Stimulated activated CD8-positive, alpha-beta memory T cell treated with anti-CD3 and anti-CD28 coated beads, Interleukin-2, amount 100 ng/mL, for 1 hour (primary cell): ENCODE data around the gene MAJIN.
"Not testable (repeated sequence)": the region's sequence is repeated elsewhere in the genome, so short reads cannot be mapped to it uniquely, and the experiment has no call there.

Experiments used
- DNase-seq, 2 donors: peaks; one replicate each; pipeline ENCODE4 v3.0.0-alpha.2; 2020; ENCODE audit warnings: low read depth in 2 of 2

Gene MAJIN

GRCh38 chr11:64990222-64990923 lies 18.5 kb upstream of the MAJIN start:
- DNase-seq = no peak

GRCh38 chr11:64989416-64989815 lies 17.5 kb upstream of the MAJIN start:
- no peak for DNase-seq

GRCh38 chr11:64987998-64988854 lies 16.3 kb upstream of the MAJIN start:
- DNase-seq = no peak

- DNase-seq = not testable (repeated sequence)
Measured at GRCh38 chr11:64983339-64983738, 11.4 kb upstream of the MAJIN start.

- no peak for DNase-seq
Measured at GRCh38 chr11:64976651-64977050, 4.7 kb upstream of the MAJIN start.

GRCh38 chr11:64974124-64974523 lies 2.2 kb upstream of the MAJIN start:
- no peak for DNase-seq

GRCh38 chr11:64970731-64971151 lies 1.2 kb downstream of the MAJIN start:
- DNase-seq = no peak

- DNase-seq = no peak
Measured at GRCh38 chr11:64969209-64969608, 2.7 kb downstream of the MAJIN start.

GRCh38 chr11:64967375-64967774 lies 4.5 kb downstream of the MAJIN start:
- no peak for DNase-seq

- DNase-seq = no peak
Measured at GRCh38 chr11:64963072-64963631, 8.8 kb downstream of the MAJIN start.

- no peak for DNase-seq
Measured at GRCh38 chr11:64960719-64961118, 11.2 kb downstream of the MAJIN start.

GRCh38 chr11:64959498-64959897 lies 12.4 kb downstream of the MAJIN start:
- no peak for DNase-seq

- no peak for DNase-seq
Measured at GRCh38 chr11:64954201-64954600, 17.7 kb downstream of the MAJIN start.

GRCh38 chr11:64951529-64951928 lies 20.4 kb downstream of the MAJIN start:
- no peak for DNase-seq

GRCh38 chr11:64947208-64947814 lies 24.6 kb downstream of the MAJIN start:
- no peak for DNase-seq

- DNase-seq = no peak
Measured at GRCh38 chr11:64936539-64936938, 35.4 kb downstream of the MAJIN start.

GRCh38 chr11:64935359-64936081 lies 36.4 kb downstream of the MAJIN start, which contains the start of gene GPHA2:
Gene GPHA2 (minus strand): TSS chr11:64935893. CDS start chr11:64935460, 433 bp downstream.
- no peak for DNase-seq

GRCh38 chr11:64934682-64935358 lies 37.1 kb downstream of the MAJIN start:
- no peak for DNase-seq

- DNase-seq = no peak
Measured at GRCh38 chr11:64933935-64934681, 37.8 kb downstream of the MAJIN start.
